HFF-Myc (cell line): Measurements from ENCODE around the gene TBCCD1.

ENCODE experiments used
- DNase-seq: peaks from one replicate; pipeline ENCODE4 v3.0.0-alpha.2; 2011; ENCODE audit warnings: low read depth; ENCODE audit errors: extremely low read depth
- H3K4me3 ChIP-seq: replicated peaks from 2 replicates; pipeline ENCODE4 v1.5.1; 2011; ENCODE audit warnings: low read depth, mild to moderate bottlenecking, control low read depth, low read length
- TF ChIP-seq, protein P1 (sequence below): IDR thresholded peaks from 2 replicates; pipeline ENCODE4 v1.5.1; 2012; ENCODE audit warnings: mild to moderate bottlenecking, low read depth, low read length, control low read depth; ENCODE audit errors: missing control alignments

TBCCD1 gene

DNA sequence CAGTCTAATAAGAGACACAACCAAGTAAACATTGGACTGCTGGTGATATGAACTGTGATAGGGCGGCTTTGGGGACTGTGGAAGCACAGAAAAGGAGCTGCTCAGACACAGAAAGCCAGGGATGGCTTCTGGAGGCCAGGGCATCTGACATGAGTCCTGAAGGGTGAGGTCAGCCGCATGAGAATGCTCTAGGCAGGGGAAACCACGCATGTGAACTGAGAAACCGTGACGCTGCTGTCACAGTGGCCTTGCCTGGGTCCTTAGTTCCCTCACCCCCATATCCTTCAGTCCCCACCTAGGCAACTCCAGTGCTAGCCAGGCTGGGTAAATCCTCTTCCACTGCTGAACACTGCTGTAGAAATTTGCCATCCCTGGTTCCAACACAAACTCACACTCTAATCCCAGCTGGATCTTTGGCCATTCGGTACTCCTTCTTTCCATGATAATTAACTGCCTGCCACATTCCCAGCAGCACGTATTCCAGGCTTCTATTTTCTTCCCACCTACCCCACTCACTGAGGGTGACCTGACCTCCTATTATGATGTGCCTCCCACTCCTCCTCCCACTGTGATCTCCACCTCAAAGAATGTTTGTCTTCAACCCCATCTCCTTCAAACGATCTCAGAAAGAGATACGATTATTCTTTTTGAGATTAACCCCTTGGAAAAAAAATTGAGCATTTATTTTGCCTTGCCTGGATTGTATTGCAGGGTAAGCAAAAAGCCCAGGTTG is 54.4 kb downstream of the TBCCD1 start:
- no peak for DNase-seq
- H3K4me3 ChIP-seq = no peak overlapping the region
- TF ChIP-seq, protein P1, sequence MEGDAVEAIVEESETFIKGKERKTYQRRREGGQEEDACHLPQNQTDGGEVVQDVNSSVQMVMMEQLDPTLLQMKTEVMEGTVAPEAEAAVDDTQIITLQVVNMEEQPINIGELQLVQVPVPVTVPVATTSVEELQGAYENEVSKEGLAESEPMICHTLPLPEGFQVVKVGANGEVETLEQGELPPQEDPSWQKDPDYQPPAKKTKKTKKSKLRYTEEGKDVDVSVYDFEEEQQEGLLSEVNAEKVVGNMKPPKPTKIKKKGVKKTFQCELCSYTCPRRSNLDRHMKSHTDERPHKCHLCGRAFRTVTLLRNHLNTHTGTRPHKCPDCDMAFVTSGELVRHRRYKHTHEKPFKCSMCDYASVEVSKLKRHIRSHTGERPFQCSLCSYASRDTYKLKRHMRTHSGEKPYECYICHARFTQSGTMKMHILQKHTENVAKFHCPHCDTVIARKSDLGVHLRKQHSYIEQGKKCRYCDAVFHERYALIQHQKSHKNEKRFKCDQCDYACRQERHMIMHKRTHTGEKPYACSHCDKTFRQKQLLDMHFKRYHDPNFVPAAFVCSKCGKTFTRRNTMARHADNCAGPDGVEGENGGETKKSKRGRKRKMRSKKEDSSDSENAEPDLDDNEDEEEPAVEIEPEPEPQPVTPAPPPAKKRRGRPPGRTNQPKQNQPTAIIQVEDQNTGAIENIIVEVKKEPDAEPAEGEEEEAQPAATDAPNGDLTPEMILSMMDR = no peak

- no peak for DNase-seq
- TF ChIP-seq, protein P1 = no peak
- no peak overlapping the region for H3K4me3 ChIP-seq
Observed at GRCh38 chr3:186511702-186512101, 55.4 kb downstream of the TBCCD1 start.

- TF ChIP-seq, protein P1 = no peak
- no peak for DNase-seq
- H3K4me3 ChIP-seq = no peak overlapping the region
Observed at GRCh38 chr3:186511245-186511644, 55.9 kb downstream of the TBCCD1 start.

- TF ChIP-seq, protein P1 = no peak
- no peak overlapping the region for H3K4me3 ChIP-seq
- DNase-seq = no peak
Observed at GRCh38 chr3:186510374-186511079, 56.6 kb downstream of the TBCCD1 start.

DNA sequence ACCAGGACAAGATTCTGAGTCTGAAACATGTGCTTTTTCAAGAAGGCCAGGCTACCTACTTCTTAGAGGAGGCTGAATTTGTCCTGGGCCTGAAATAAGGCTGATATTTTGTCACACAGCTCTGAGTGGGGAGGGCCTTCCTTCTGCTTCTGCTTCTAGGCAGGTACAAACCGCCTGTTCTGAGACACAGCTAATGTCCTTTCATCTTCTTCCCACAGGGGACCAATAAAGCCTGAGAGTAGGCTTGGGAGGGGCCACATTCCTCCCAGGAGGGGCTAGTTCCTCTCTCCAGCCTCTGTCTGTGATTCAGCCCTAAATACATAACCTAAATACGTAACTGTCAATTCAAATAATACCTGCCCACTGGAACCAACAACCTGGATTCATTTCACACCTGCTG is 57.7 kb downstream of the TBCCD1 start:
- no peak overlapping the region for H3K4me3 ChIP-seq
- TF ChIP-seq, protein P1 = no peak
- no peak for DNase-seq

GRCh38 chr3:186506857-186507256 is 60.3 kb downstream of the TBCCD1 start:
- TF ChIP-seq, protein P1 = no peak
- no peak overlapping the region for H3K4me3 ChIP-seq
- DNase-seq = no peak
